ENCODE measurements around the gene KRTAP22-2.

DNA sequence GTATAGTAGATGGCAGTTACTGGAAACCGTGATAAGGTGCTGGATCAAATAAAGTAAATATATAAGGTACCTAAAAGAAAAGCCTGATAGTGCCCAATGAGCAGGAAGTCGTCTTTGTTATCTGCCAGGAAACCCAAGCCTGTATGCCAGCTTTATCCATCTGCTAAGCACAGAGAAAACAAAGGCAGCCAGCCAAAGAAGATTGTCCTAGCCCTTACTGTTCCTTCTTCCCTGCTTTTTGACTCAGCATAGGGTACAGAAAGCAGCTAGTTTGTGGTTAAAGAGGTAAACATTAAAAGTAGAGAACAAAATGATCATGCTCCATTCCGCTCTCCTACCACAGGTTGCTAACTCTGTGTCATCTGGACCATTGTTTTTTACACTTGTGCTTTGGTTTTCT, 10.1 kb downstream of the KRTAP22-2 start:
- no peak for TF ChIP-seq POLR2AphosphoS5 (IDR thresholded peaks at IDR 0.05)
- TF ChIP-seq POLR2A (IDR thresholded peaks at IDR 0.05): no peak
- no peak for TF ChIP-seq EP300 (IDR thresholded peaks at IDR 0.05)
- TF ChIP-seq, protein P1, sequence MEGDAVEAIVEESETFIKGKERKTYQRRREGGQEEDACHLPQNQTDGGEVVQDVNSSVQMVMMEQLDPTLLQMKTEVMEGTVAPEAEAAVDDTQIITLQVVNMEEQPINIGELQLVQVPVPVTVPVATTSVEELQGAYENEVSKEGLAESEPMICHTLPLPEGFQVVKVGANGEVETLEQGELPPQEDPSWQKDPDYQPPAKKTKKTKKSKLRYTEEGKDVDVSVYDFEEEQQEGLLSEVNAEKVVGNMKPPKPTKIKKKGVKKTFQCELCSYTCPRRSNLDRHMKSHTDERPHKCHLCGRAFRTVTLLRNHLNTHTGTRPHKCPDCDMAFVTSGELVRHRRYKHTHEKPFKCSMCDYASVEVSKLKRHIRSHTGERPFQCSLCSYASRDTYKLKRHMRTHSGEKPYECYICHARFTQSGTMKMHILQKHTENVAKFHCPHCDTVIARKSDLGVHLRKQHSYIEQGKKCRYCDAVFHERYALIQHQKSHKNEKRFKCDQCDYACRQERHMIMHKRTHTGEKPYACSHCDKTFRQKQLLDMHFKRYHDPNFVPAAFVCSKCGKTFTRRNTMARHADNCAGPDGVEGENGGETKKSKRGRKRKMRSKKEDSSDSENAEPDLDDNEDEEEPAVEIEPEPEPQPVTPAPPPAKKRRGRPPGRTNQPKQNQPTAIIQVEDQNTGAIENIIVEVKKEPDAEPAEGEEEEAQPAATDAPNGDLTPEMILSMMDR (IDR thresholded peaks at IDR 0.05): no peak

Data from upper lobe of left lung (tissue), 4 donors.